Measurements from ENCODE around the gene CAPNS1.

Gene CAPNS1

DNA sequence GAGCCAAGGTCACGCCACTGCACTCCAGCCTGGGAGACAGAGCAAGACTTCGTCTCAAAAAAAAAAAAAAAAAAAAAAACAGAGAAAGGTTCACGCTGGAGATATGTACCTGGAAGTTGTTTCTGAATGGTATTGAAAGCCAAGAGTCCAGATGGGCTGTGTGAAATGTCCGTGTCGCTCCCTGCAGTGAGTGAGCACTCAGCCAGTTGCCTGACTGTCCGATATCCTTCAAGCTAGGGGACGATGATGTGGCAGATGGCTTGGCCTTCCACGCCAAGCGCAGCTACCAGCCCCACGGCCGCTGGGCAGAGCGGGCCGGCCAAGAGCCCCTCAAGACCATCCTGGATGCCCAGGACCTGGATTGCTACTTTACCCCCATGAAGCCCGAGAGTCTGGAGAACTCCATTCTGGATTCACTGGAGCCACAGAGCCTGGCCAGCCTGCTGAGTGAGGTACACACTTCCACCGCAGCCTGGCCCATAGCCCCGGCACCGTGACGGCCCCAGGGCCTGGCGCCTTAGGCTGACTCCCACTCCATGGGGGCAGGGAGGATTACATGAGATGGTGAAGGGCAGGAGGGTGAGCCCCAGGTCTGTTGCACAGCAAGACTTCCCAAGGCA lies 40.6 kb upstream of the CAPNS1 start:
- no peak overlapping the region for H3K4me3 ChIP-seq (ENCODE audit: control insufficient read depth, low read depth, low read length)
- no peak for DNase-seq (ENCODE audit: low read depth)
- TF ChIP-seq, protein P1, sequence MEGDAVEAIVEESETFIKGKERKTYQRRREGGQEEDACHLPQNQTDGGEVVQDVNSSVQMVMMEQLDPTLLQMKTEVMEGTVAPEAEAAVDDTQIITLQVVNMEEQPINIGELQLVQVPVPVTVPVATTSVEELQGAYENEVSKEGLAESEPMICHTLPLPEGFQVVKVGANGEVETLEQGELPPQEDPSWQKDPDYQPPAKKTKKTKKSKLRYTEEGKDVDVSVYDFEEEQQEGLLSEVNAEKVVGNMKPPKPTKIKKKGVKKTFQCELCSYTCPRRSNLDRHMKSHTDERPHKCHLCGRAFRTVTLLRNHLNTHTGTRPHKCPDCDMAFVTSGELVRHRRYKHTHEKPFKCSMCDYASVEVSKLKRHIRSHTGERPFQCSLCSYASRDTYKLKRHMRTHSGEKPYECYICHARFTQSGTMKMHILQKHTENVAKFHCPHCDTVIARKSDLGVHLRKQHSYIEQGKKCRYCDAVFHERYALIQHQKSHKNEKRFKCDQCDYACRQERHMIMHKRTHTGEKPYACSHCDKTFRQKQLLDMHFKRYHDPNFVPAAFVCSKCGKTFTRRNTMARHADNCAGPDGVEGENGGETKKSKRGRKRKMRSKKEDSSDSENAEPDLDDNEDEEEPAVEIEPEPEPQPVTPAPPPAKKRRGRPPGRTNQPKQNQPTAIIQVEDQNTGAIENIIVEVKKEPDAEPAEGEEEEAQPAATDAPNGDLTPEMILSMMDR (conservative IDR thresholded peaks at IDR 0.05; ENCODE audit: control insufficient read depth, insufficient read depth, low read depth, low read length): no peak

DNA sequence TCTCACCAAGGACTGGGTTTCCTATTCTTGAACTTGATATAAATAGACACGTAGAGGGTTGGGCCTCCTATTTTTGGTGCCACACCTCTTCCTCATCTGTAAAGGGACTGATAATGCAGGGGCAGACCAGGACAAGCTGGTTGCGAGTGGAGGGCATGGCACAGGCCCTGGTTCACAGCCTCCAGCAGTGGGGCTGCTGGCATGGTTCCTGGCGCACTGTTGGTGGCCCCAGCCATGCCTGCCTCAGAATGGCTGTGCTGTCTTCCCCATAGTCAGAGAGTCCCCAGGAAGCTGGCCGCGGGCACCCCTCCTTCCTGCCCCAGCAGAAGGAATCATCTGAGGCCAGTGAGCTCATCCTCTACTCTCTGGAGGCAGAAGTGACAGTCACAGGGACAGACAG lies 39.4 kb upstream of the CAPNS1 start:
- TF ChIP-seq, protein P1 (conservative IDR thresholded peaks at IDR 0.05; ENCODE audit: control insufficient read depth, insufficient read depth, low read depth, low read length): no peak
- DNase-seq (ENCODE audit: low read depth): no peak

DNA sequence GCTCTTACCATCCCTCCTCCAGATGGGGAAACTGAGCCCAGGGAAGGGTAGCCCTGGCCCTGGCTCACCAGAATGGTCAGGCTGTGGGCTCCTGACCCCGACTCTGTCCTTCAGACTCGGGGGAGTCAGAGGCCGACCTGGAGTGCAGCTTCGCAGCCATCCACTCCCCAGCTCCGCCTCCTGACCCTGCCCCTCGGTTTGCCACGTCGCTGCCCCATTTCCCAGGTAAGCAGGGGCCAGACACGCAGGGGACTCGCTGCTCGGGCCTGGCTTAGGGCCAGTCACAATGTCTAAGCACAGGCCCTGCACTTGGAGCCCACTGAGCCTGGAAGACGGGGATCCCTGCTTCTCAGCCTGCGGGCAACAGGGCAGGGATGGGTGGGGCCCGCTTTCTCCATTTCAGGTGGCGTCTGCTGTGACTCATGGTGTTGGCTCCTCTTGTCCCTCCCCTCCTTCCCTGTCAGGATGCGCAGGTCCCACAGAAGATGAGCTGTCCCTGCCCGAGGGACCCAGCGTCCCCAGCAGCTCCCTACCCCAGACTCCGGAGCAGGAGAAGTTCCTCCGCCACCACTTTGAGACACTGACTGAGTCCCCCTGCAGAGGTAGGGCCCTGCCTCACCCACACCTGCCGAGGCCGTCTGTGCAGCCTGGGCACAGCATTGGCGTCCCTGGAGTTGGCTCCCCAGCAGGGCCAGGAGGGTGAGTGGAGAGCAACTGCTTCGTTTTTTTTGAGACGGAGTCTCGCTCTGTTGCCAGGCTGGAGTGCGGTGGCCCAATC lies 38.1 kb upstream of the CAPNS1 start:
- TF ChIP-seq, protein P1 (conservative IDR thresholded peaks at IDR 0.05; ENCODE audit: control insufficient read depth, insufficient read depth, low read depth, low read length): no peak
- DNase-seq (ENCODE audit: low read depth): no peak
- H3K4me3 ChIP-seq (ENCODE audit: control insufficient read depth, low read depth, low read length): no peak overlapping the region

More for the DNA sequence above, 39.4 kb upstream of the CAPNS1 start:
- no peak overlapping the region for H3K4me3 ChIP-seq (ENCODE audit: control insufficient read depth, low read depth, low read length)

DNA sequence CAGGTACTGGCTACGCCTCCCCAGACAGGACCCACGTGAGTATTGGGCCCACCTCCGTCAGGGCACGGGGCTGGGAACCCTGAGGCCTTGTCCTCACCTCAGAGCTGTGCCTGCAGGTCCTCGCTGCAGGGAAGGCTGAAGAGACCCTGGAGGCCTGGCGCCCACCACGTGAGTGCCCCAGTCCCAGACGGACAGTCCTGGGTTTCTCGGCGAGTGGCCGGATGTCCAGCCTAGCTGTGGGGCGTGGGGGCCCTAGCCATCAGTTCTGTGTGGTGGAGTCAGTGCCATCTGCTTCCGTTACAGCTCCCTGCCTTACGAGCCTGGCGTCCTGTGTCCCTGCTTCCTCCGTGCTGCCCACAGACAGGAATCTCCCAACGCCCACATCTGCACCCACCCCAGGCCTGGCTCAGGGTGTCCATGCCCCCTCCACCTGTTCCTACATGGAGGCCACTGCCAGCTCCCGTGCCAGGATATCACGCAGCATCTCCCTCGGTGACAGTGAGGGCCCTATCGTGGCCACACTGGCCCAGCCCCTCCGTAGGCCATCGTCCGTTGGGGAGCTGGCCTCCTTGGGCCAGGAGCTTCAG lies 36.7 kb upstream of the CAPNS1 start:
- H3K4me3 ChIP-seq (ENCODE audit: control insufficient read depth, low read depth, low read length): no peak overlapping the region
- DNase-seq (ENCODE audit: low read depth): no peak
- TF ChIP-seq, protein P1 (conservative IDR thresholded peaks at IDR 0.05; ENCODE audit: control insufficient read depth, insufficient read depth, low read depth, low read length): no peak

DNA sequence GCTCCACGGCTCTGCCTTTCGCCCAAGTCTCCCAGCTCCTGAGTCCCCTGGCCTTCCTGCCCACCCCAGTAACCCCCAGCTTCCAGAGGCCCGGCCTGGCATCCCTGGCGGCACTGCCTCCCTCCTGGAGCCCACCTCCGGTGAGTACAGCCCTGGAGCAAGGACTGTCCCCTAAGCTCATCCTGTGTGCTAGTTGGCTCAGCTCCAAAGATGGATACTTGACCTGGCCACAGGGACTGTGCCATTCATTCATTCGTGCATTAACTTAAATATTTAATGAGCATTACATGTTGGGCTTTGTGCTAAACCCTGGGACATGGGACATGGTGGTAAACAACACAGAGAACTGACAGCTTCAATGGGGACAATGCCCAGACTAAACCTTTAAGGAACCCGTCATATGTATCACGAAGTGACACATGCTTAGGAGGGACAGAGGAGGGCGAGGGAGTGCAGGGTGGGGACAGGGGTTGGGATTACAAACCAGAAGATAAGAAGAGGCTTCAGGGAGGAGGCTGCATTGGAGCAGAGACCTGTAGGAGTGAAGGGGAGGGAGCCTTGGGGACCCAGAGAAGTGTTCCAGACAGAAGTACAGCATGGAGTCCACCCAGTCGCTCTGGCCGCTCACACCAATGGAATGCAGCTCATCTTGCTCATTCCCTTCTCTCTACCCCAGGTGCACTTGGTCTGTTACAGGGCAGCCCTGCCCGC lies 35.9 kb upstream of the CAPNS1 start:
- no peak overlapping the region for H3K4me3 ChIP-seq (ENCODE audit: control insufficient read depth, low read depth, low read length)

DNA sequence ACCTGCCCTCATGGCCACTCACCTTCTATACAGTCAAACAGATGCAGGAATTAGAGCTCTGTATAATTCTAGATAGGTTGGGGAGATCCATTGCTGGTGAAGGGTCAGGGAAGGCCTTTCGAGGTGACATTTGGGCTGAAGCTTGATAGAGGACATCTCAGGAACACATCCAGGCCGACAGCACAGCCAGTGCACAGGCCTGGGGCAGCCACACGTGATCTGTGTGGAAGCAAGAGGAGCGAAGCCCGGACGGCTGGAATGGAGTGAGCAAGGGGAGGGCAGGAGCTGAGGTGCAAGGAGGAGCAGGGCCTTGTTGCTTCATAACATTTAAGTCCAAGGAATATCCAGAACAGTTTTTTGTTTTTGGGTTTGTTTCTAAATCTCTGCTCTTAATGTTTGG lies 33.4 kb upstream of the CAPNS1 start:
- TF ChIP-seq, protein P1 (conservative IDR thresholded peaks at IDR 0.05; ENCODE audit: control insufficient read depth, insufficient read depth, low read depth, low read length): no peak
- no peak for DNase-seq (ENCODE audit: low read depth)
- H3K4me3 ChIP-seq (ENCODE audit: control insufficient read depth, low read depth, low read length): no peak overlapping the region

More for the DNA sequence above, 35.9 kb upstream of the CAPNS1 start:
- no peak for DNase-seq (ENCODE audit: low read depth)
- TF ChIP-seq, protein P1 (conservative IDR thresholded peaks at IDR 0.05; ENCODE audit: control insufficient read depth, insufficient read depth, low read depth, low read length): no peak
